ENCODE data around the gene SUCLG2. TPM values are rescaled to one million over a fixed set of nuclear protein-coding genes. Genes with fewer than 3 reads are reported as not detected.

SUCLG2 gene
- total RNA-seq, 1 experiment from 2014 or later, result 38.5 TPM

- H2AK5ac ChIP-seq (ENCODE audit: insufficient read length, low read length), result no peak overlapping the region
- H2BK15ac ChIP-seq (ENCODE audit: low read depth, low read length), result no peak overlapping the region
- no peak overlapping the region for H4K91ac ChIP-seq (ENCODE audit: insufficient read length, low read depth, low read length)
- H3K56ac ChIP-seq (ENCODE audit: insufficient read length, low read depth, low read length), result no peak overlapping the region
- H3K4me2 ChIP-seq (ENCODE audit: insufficient read depth, insufficient read length, low read length), result no peak overlapping the region
- no peak for DNase-seq
- peaks cover 0 to 4% of the 10 kb centered on the region in 2 experiments; a peak in 2 of 5 replicates for H3K9me3 Mint-ChIP-seq
- no peaks in the 10 kb centered on the region for H3K27me3 ChIP-seq (ENCODE audit: insufficient read depth, low read length)
- H3K4ac ChIP-seq (ENCODE audit: low read depth, low read length), result no peak overlapping the region
- peaks cover 0 to 4% of the 10 kb centered on the region in 2 experiments; a peak in 1 of 4 replicates for H3K4me1 Mint-ChIP-seq
- H3K23ac ChIP-seq (ENCODE audit: insufficient read length, low read depth, low read length), result no peak overlapping the region
- H3K4me3 Mint-ChIP-seq, result no peak overlapping the region
- no peak overlapping the region for H3K14ac ChIP-seq (ENCODE audit: insufficient read depth, low read length)
- no peak overlapping the region for H2BK12ac ChIP-seq (ENCODE audit: insufficient read length, low read depth, low read length)
- no peak overlapping the region for H2BK5ac ChIP-seq (ENCODE audit: insufficient read length, low read length)
- no peaks in the 10 kb centered on the region for H3K27me3 Mint-ChIP-seq (ENCODE audit: low read depth)
- TF ChIP-seq, protein P1, sequence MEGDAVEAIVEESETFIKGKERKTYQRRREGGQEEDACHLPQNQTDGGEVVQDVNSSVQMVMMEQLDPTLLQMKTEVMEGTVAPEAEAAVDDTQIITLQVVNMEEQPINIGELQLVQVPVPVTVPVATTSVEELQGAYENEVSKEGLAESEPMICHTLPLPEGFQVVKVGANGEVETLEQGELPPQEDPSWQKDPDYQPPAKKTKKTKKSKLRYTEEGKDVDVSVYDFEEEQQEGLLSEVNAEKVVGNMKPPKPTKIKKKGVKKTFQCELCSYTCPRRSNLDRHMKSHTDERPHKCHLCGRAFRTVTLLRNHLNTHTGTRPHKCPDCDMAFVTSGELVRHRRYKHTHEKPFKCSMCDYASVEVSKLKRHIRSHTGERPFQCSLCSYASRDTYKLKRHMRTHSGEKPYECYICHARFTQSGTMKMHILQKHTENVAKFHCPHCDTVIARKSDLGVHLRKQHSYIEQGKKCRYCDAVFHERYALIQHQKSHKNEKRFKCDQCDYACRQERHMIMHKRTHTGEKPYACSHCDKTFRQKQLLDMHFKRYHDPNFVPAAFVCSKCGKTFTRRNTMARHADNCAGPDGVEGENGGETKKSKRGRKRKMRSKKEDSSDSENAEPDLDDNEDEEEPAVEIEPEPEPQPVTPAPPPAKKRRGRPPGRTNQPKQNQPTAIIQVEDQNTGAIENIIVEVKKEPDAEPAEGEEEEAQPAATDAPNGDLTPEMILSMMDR (conservative IDR thresholded peaks at IDR 0.05), result no peak
- no peak overlapping the region for H3K27ac Mint-ChIP-seq
- no peak overlapping the region for H2BK20ac ChIP-seq (ENCODE audit: low read depth, low read length, poor library complexity, severe bottlenecking)
- H3K23me2 ChIP-seq (ENCODE audit: insufficient read length, low read depth, low read length, poor library complexity, severe bottlenecking), result no peaks in the 10 kb centered on the region
- no peak overlapping the region for H3K27ac ChIP-seq (ENCODE audit: insufficient read length, low read depth, low read length)
- H2AFZ ChIP-seq (ENCODE audit: low read length), result no peak overlapping the region
- H4K20me1 ChIP-seq (ENCODE audit: control insufficient read depth, insufficient read depth, insufficient read length), result no peaks in the 10 kb centered on the region
- no peak overlapping the region for H2BK120ac ChIP-seq (ENCODE audit: low read depth, low read length, poor library complexity, severe bottlenecking)
- H3K79me2 ChIP-seq (ENCODE audit: insufficient read depth, low read length), result no peaks in the 10 kb centered on the region
- H3K9me3 ChIP-seq (ENCODE audit: control insufficient read depth, low read depth, low read length), result no peaks in the 10 kb centered on the region
- H3K4me1 ChIP-seq (ENCODE audit: insufficient read depth, low read length), result no peaks in the 10 kb centered on the region
- H3K9ac ChIP-seq (ENCODE audit: extremely low read depth, insufficient read length, low read length), result no peak overlapping the region
- no peak overlapping the region for H4K5ac ChIP-seq (ENCODE audit: insufficient read length, low read depth, low read length)
- H3T11ph ChIP-seq (ENCODE audit: low read length), result no peak overlapping the region
- H4K8ac ChIP-seq (replicated peaks; ENCODE audit: insufficient read length, low read depth, low read length), result no peak overlapping the region
- peaks cover 0 to 2% (median 0%) of the 10 kb centered on the region in 3 experiments; a peak in 4 of 7 replicates for H3K36me3 Mint-ChIP-seq (ENCODE audit: insufficient read depth in 1 of 3, low read depth in 3 of 3)
- no peaks in the 10 kb centered on the region for H3K79me1 ChIP-seq (ENCODE audit: insufficient read depth, low read depth, low read length, poor library complexity, severe bottlenecking)
- no peak overlapping the region for H3K18ac ChIP-seq (ENCODE audit: insufficient read length, low read depth, low read length)
These were observed 24.3 kb upstream of the SUCLG2 start for GRCh38 chr3:67678665-67679064.

Measured in H9 (cell line).